Loucy (cell line): Measurements from ENCODE around the gene GUCY1B1.

Source experiments
- H2AFZ ChIP-seq: fragments of 200-600 bp; sonication (generic); 2 replicates; pipeline ENCODE4 v1.6.0; 2016; ENCODE audit warnings: antibody characterized with exemption, mild to moderate bottlenecking, low read length, moderate library complexity
- H3F3A ChIP-seq: fragments of 200-600 bp; 2 replicates; pipeline ENCODE4 v1.6.0; 2016; ENCODE audit warnings: antibody characterized with exemption, low read depth, mild to moderate bottlenecking
- H3K27me3 ChIP-seq: fragments of 200-600 bp; sonication (generic); 2 replicates; pipeline ENCODE4 v1.6.1; 2014; ENCODE audit warnings: low read length, mild to moderate bottlenecking; ENCODE audit not compliant: insufficient read depth, poor library complexity, severe bottlenecking
- H3K36me3 ChIP-seq: fragments of 200-600 bp; sonication (generic); 2 replicates; pipeline ENCODE4 v1.6.1; 2016; ENCODE audit warnings: low read length; ENCODE audit not compliant: insufficient read depth
- H3K4me1 ChIP-seq: fragments of 200-600 bp; sonication (generic); 2 replicates; pipeline ENCODE4 v1.5.1; 2014; ENCODE audit warnings: low read length, mild to moderate bottlenecking; ENCODE audit not compliant: insufficient read depth, poor library complexity, severe bottlenecking
- H3K4me2 ChIP-seq: fragments of 200-600 bp; sonication (generic); 2 replicates; pipeline ENCODE4 v1.6.0; 2014; ENCODE audit warnings: antibody characterized with exemption, low read length, low read depth, mild to moderate bottlenecking; ENCODE audit not compliant: poor library complexity, severe bottlenecking
- H3K4me3 ChIP-seq: fragments of 200-600 bp; sonication (generic); 2 replicates; pipeline ENCODE4 v1.5.1; 2014; ENCODE audit warnings: low read length, mild to moderate bottlenecking, mixed read lengths; ENCODE audit not compliant: poor library complexity, severe bottlenecking
- H3K79me2 ChIP-seq: fragments of 200-600 bp; sonication (generic); 2 replicates; pipeline ENCODE4 v1.6.1; 2014; ENCODE audit warnings: low read length; ENCODE audit not compliant: insufficient read depth
- H3K9ac ChIP-seq: fragments of 200-600 bp; sonication (generic); 2 replicates; pipeline ENCODE4 v1.6.0; 2014; ENCODE audit warnings: mild to moderate bottlenecking, low read depth, low read length, moderate library complexity; ENCODE audit not compliant: poor library complexity, severe bottlenecking
- H3K9me2 ChIP-seq: fragments of 200-600 bp; sonication (generic); replicated peaks from 2 replicates; pipeline ENCODE4 v1.6.1; 2016; ENCODE audit warnings: low read depth, low read length, mixed read lengths
- H3K9me3 ChIP-seq: fragments of 200-600 bp; sonication (generic); 2 replicates; pipeline ENCODE4 v1.6.1; 2014; ENCODE audit warnings: mild to moderate bottlenecking, antibody characterized with exemption, low read length, low read depth; ENCODE audit not compliant: insufficient read depth
- H4K20me1 ChIP-seq: fragments of 200-600 bp; sonication (generic); 2 replicates; pipeline ENCODE4 v1.6.0; 2014; ENCODE audit warnings: antibody characterized with exemption, low read length, mild to moderate bottlenecking; ENCODE audit not compliant: insufficient read depth, poor library complexity, severe bottlenecking
- CTCF ChIP-seq: fragments of 200-600 bp; sonication (generic); conservative IDR thresholded peaks from 2 replicates; pipeline ENCODE4 v1.5.1; 2014; ENCODE audit warnings: mild to moderate bottlenecking, antibody characterized with exemption, low read length
- EZH2phosphoT487 ChIP-seq: fragments of 200-600 bp; IDR thresholded peaks from 2 replicates; pipeline ENCODE4 v1.6.1; 2018; ENCODE audit warnings: antibody characterized with exemption, mild to moderate bottlenecking, moderate library complexity, borderline replicate concordance

Gene GUCY1B1

GRCh38 chr4:155742310-155743015, 16.4 kb upstream of the GUCY1B1 start:
- TF ChIP-seq CTCF (peak; percentile 50), EZH2phosphoT487 (no peak)
- Histone ChIP-seq H3K4me3 (no peak overlapping the region), H3K4me1 (no peaks in the 10 kb centered on the region), H3K79me2 (no peaks in the 10 kb centered on the region), H3K9ac (no peak overlapping the region), H3F3A (no peaks in the 10 kb centered on the region), H2AFZ (no peak overlapping the region), H3K27me3 (no peaks in the 10 kb centered on the region), H3K36me3 (no peaks in the 10 kb centered on the region), H3K9me2 (no peaks in the 10 kb centered on the region), H3K4me2 (no peak overlapping the region), H3K9me3 (no peaks in the 10 kb centered on the region), H4K20me1 (no peaks in the 10 kb centered on the region)

GRCh38 chr4:155745984-155746383, 12.8 kb upstream of the GUCY1B1 start:
- H3F3A ChIP-seq, result no peaks in the 10 kb centered on the region
- H3K27me3 ChIP-seq, result no peaks in the 10 kb centered on the region
- H3K4me1 ChIP-seq, result no peaks in the 10 kb centered on the region
- no peaks in the 10 kb centered on the region for H4K20me1 ChIP-seq
- H3K79me2 ChIP-seq, result no peaks in the 10 kb centered on the region
- no peak overlapping the region for H2AFZ ChIP-seq
- no peaks in the 10 kb centered on the region for H3K9me3 ChIP-seq
- H3K4me2 ChIP-seq, result no peak overlapping the region
- H3K9ac ChIP-seq, result no peak overlapping the region
- H3K9me2 ChIP-seq, result no peaks in the 10 kb centered on the region
- H3K4me3 ChIP-seq, result no peak overlapping the region
- no peaks in the 10 kb centered on the region for H3K36me3 ChIP-seq
- TF ChIP-seq CTCF (no peak), EZH2phosphoT487 (no peak)

GRCh38 chr4:155748039-155748438, 10.8 kb upstream of the GUCY1B1 start:
- H3K4me3 ChIP-seq, result no peak overlapping the region
- no peaks in the 10 kb centered on the region for H4K20me1 ChIP-seq
- no peaks in the 10 kb centered on the region for H3K9me3 ChIP-seq
- no peaks in the 10 kb centered on the region for H3F3A ChIP-seq
- TF ChIP-seq CTCF, result no peak
- no peaks in the 10 kb centered on the region for H3K79me2 ChIP-seq
- no peaks in the 10 kb centered on the region for H3K9me2 ChIP-seq
- no peak overlapping the region for H2AFZ ChIP-seq
- no peaks in the 10 kb centered on the region for H3K27me3 ChIP-seq
- no peak overlapping the region for H3K9ac ChIP-seq
- H3K4me2 ChIP-seq, result no peak overlapping the region
- no peaks in the 10 kb centered on the region for H3K4me1 ChIP-seq
- H3K36me3 ChIP-seq, result no peaks in the 10 kb centered on the region
